Right lobe of liver (tissue), 4 donors: ENCODE results near the gene SF1.

Experiments
- CTCF ChIP-seq, 4 donors: fragments of 200-600 bp in 3 of 4; fragments of 450-650 bp in 1 of 4; IDR thresholded peaks; one replicate each; pipeline versions ENCODE4 v1.5.1 to v1.8.0; 2016 to 2022; ENCODE audit warnings: antibody characterized with exemption in 4 of 4, mild to moderate bottlenecking in 2 of 4
- POLR2A ChIP-seq: fragments of 450-650 bp; IDR thresholded peaks from one replicate; pipeline ENCODE4 v1.6.1; 2017; ENCODE audit warnings: antibody characterized with exemption, mild to moderate bottlenecking
- donor health status: DM: no; HTN: no; CAD: no.
- donor health status: DM: no; HTN: no; CAD: no.
- donor health status: DM: no; HTN: yes; CAD: no.

- TF ChIP-seq CTCF (IDR thresholded peaks at IDR 0.05) (no peak), POLR2A (no peak)
Observed at GRCh38 chr11:64784813-64785581, 6.7 kb upstream of the SF1 start.
